Measurements from ENCODE around the gene GPR137. TPM values are rescaled to one million over a fixed set of nuclear protein-coding genes. Genes with fewer than 3 reads are reported as not detected.
A peak's percentile ranks its signal among the peaks of the same experiment; 100 is the strongest.

Gene GPR137
- total and polyA plus RNA-seq, 10 of the 15 experiments (the other 5 are each of a cell fraction or from before 2014, with no cell fraction given), result 0.37 to 29.2 (median 13.8) TPM

DNA sequence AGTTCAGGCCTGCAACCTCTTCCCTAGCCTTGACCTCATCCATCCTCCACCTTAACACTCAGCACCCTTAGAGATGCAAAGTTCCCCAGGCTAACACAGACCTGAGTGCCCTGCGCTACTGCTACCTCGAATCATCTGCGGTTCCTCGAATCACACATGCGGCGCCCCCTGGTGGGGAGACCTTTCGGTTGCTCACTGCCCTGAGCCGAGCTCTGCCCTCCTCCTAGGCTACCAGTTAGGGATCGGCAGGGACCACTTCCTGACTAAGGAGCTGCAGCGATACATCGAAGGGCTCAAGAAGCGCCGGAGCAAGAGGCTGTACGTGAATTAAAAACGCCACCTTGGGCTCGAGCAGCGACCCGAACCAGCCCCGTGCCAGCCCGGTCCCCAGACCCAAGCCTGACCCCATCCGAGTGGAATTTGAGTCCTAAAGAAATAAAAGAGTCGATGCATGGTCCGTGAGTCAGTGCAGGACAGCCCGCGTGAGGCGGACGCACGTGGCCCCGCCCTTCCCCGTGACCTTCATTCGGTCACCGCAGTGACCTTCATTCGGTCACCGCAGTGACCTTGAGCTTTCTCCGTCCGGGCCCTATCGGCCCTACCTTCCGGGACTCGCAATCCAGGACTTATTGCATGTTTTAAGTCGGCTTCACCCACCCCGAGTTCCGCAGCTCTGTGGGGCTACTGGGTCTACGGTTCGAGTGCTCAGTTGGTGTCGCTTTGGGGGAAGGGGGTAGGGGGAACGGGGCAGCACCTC lies 18.8 kb downstream of the GPR137 start (continued):
- TF ChIP-seq, protein P1, sequence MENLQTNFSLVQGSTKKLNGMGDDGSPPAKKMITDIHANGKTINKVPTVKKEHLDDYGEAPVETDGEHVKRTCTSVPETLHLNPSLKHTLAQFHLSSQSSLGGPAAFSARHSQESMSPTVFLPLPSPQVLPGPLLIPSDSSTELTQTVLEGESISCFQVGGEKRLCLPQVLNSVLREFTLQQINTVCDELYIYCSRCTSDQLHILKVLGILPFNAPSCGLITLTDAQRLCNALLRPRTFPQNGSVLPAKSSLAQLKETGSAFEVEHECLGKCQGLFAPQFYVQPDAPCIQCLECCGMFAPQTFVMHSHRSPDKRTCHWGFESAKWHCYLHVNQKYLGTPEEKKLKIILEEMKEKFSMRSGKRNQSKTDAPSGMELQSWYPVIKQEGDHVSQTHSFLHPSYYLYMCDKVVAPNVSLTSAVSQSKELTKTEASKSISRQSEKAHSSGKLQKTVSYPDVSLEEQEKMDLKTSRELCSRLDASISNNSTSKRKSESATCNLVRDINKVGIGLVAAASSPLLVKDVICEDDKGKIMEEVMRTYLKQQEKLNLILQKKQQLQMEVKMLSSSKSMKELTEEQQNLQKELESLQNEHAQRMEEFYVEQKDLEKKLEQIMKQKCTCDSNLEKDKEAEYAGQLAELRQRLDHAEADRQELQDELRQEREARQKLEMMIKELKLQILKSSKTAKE (IDR thresholded peaks at IDR 0.05; ENCODE audit: low read depth, poor library complexity, severe bottlenecking), result peak; percentile 58
- TF ChIP-seq JUND (IDR thresholded peaks at IDR 0.05; ENCODE audit: low read depth, low read length) (no peak), ETV6 (conservative IDR thresholded peaks at IDR 0.05 in 1 of 2, IDR thresholded peaks at IDR 0.05 in 1 of 2; ENCODE audit: borderline replicate concordance in 1 of 2, low read depth in 1 of 2) (no peak), ESRRA (IDR thresholded peaks at IDR 0.05; ENCODE audit: low read length) (peak; percentile 100), NBN (IDR thresholded peaks at IDR 0.05) (peak; percentile 93), NR2F1 (conservative IDR thresholded peaks at IDR 0.05) (peak; percentile 95), PAX5 (IDR thresholded peaks at IDR 0.05; ENCODE audit: borderline replicate concordance, low read depth, low read length) (0 out of 2 replicates have a peak, but pooled peaks have one; percentile 31), TCF7 (IDR thresholded peaks at IDR 0.05; ENCODE audit: borderline replicate concordance) (no peak), BACH1 (IDR thresholded peaks at IDR 0.05; ENCODE audit: borderline replicate concordance) (peak; percentile 69; the same call in 1 of the 2 replicates), MYC (IDR thresholded peaks at IDR 0.05; ENCODE audit: insufficient read depth, insufficient read length, insufficient replicate concordance, low read length, severe bottlenecking) (peak; percentile 76), HDAC2 (IDR thresholded peaks at IDR 0.05) (no peak), EP300 (IDR thresholded peaks at IDR 0.05; ENCODE audit: borderline replicate concordance in 1 of 2, control insufficient read depth in 1 of 2, low read depth in 2 of 2, low read length in 2 of 2) (no peak), ASH2L (IDR thresholded peaks at IDR 0.05; ENCODE audit: borderline replicate concordance, low read depth) (no peak), NRF1 (conservative IDR thresholded peaks at IDR 0.05; ENCODE audit: low read depth, low read length) (no peak), IKZF1 (conservative IDR thresholded peaks at IDR 0.05) (peak; percentile 70), TAF1 (IDR thresholded peaks at IDR 0.05; ENCODE audit: borderline replicate concordance, low read depth, low read length) (no peak), YY1 (IDR thresholded peaks at IDR 0.05; ENCODE audit: low read depth, low read length) (peak; percentile 50; the same call in 1 of the 2 replicates), FOXM1 (IDR thresholded peaks at IDR 0.05; ENCODE audit: low read depth, low read length) (no peak), SREBF2 (IDR thresholded peaks at IDR 0.05; ENCODE audit: low read length) (no peak), NFYA (IDR thresholded peaks at IDR 0.05; ENCODE audit: borderline replicate concordance, low read depth, low read length) (no peak), YBX1 (IDR thresholded peaks at IDR 0.05) (no peak)
- TF ChIP-seq, protein P2, sequence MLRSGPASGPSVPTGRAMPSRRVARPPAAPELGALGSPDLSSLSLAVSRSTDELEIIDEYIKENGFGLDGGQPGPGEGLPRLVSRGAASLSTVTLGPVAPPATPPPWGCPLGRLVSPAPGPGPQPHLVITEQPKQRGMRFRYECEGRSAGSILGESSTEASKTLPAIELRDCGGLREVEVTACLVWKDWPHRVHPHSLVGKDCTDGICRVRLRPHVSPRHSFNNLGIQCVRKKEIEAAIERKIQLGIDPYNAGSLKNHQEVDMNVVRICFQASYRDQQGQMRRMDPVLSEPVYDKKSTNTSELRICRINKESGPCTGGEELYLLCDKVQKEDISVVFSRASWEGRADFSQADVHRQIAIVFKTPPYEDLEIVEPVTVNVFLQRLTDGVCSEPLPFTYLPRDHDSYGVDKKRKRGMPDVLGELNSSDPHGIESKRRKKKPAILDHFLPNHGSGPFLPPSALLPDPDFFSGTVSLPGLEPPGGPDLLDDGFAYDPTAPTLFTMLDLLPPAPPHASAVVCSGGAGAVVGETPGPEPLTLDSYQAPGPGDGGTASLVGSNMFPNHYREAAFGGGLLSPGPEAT (IDR thresholded peaks at IDR 0.05; ENCODE audit: low read depth), result peak; percentile 44; the same call in 1 of the 2 replicates
- TF ChIP-seq, protein P3, sequence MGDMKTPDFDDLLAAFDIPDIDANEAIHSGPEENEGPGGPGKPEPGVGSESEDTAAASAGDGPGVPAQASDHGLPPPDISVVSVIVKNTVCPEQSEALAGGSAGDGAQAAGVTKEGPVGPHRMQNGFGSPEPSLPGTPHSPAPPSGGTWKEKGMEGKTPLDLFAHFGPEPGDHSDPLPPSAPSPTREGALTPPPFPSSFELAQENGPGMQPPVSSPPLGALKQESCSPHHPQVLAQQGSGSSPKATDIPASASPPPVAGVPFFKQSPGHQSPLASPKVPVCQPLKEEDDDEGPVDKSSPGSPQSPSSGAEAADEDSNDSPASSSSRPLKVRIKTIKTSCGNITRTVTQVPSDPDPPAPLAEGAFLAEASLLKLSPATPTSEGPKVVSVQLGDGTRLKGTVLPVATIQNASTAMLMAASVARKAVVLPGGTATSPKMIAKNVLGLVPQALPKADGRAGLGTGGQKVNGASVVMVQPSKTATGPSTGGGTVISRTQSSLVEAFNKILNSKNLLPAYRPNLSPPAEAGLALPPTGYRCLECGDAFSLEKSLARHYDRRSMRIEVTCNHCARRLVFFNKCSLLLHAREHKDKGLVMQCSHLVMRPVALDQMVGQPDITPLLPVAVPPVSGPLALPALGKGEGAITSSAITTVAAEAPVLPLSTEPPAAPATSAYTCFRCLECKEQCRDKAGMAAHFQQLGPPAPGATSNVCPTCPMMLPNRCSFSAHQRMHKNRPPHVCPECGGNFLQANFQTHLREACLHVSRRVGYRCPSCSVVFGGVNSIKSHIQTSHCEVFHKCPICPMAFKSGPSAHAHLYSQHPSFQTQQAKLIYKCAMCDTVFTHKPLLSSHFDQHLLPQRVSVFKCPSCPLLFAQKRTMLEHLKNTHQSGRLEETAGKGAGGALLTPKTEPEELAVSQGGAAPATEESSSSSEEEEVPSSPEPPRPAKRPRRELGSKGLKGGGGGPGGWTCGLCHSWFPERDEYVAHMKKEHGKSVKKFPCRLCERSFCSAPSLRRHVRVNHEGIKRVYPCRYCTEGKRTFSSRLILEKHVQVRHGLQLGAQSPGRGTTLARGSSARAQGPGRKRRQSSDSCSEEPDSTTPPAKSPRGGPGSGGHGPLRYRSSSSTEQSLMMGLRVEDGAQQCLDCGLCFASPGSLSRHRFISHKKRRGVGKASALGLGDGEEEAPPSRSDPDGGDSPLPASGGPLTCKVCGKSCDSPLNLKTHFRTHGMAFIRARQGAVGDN (IDR thresholded peaks at IDR 0.05), result 0 out of 2 replicates have a peak, but pooled peaks have one; percentile 45
